Ovary (tissue), 9 donors: ENCODE measurements around the gene KCNK6. TPM values are rescaled to one million over a fixed set of nuclear protein-coding genes. Genes with fewer than 3 reads are reported as not detected.

Experiments
- DNase-seq, 5 donors: peaks; one replicate each; pipeline ENCODE4 v3.0.0-alpha.2; 2019 to 2020
- H3K27ac ChIP-seq, 2 donors: fragments of 200-600 bp; one replicate each; pipeline versions ENCODE4 v1.5.1 to v1.8.0; 2019 to 2022
- H3K27me3 ChIP-seq: fragments of 200-600 bp; one replicate; pipeline ENCODE4 v1.8.0; 2022
- H3K36me3 ChIP-seq: fragments of 200-600 bp; sonication (generic); one replicate; pipeline ENCODE4 v1.5.1; 2019
- H3K4me1 ChIP-seq: one replicate; pipeline ENCODE4 v1.8.1; 2013; ENCODE audit warnings: mild to moderate bottlenecking, moderate library complexity; ENCODE audit not compliant: insufficient read depth
- H3K4me3 ChIP-seq: fragments of 200-600 bp; sonication (generic); one replicate; pipeline ENCODE4 v1.5.1; 2017
- H3K9me3 ChIP-seq, 2 donors: fragments of 200-600 bp in 1 of 2; sonication (generic) in 1 of 2; one replicate each; pipeline versions ENCODE4 v1.5.1 to v1.8.1; 2013 to 2019; ENCODE audit warnings: mild to moderate bottlenecking in 1 of 2, moderate library complexity in 1 of 2
- EP300 ChIP-seq: sonication (generic); formaldehyde crosslinking; IDR thresholded peaks from one replicate; pipeline ENCODE4 v1.6.1; 2017; ENCODE audit warnings: antibody characterized with exemption
- POLR2A ChIP-seq: fragments of 450-650 bp; IDR thresholded peaks from one replicate; pipeline ENCODE4 v1.6.1; 2017; ENCODE audit warnings: antibody characterized with exemption, mild to moderate bottlenecking, moderate library complexity
- WGBS, 3 donors: extraction: QIAGEN DNeasy Blood & Tissue Kit in 1 of 3; methylation state at CpG; one replicate each; pipeline versions ENCODE4 v1.1.5 to v1.1.7; 2013 to 2017; 5-methylcytosine and 5-hydroxymethylcytosine counted together
- intact Hi-C, 4 donors: fragments of 100-400 bp; cut with DNase I; formaldehyde crosslinking; loops; one replicate each; pipeline versions ENCODE4 v1.11.0 to v1.15.1; 2022 to 2023
- polyA plus RNA-seq, 2 donors: library from polyadenylated mRNA; stranded (reverse); fragments of 200-250 nt in 1 of 2; fragments of 350-450 nt in 1 of 2; fragmentation: Illumina TruSeq in 1 of 2; extraction: RNeasy Lipid Tissue Mini Kit (QIAGEN cat#74804) in 1 of 2; gene quantifications; one replicate each; pipeline ENCODE4 v1.2.3, GENCODE V29; 2013 to 2014
- total RNA-seq, 7 donors: library from RNA; depleted of rRNA in 2 of 7; stranded (reverse); fragments of >200 nt in 2 of 7; fragmentation: NEBNext Ultra II Directional in 3 of 7; extraction: Animal tissue kit (Norgen Biotek cat#: 25700) in 3 of 7; gene quantifications; one replicate each; pipeline versions ENCODE4 v1.1.0 to v1.2.4, GENCODE V29; 2016 to 2023
- TF ChIP-seq, protein P1 (sequence below), 3 donors: fragments of 450-650 bp in 2 of 3; fragments of 200-600 bp in 1 of 3; IDR thresholded peaks; one replicate each; pipeline versions ENCODE4 v1.5.1 to v1.8.0; 2016 to 2022; ENCODE audit warnings: antibody characterized with exemption in 3 of 3, mild to moderate bottlenecking in 1 of 3
- donor health status: DM: no; HTN: no; CAD: no; lungs with moderate emphysema.
- donor health status: DM: no; HTN: no; CAD: no.
- donor health status: Bipolar disorder and iron deficiency.
- donor health status: DM: yes; HTN: yes; CAD: no.
- donor health status: DM: no; HTN: no; CAD: no.
- donor health status: DM: yes; HTN: yes; CAD: no.

KCNK6 gene
- total and polyA plus RNA-seq, 9 donors, result 6.0 to 30.1 (median 16.4) TPM

GRCh38 chr19:38350883-38351282 lies 31.2 kb downstream of the KCNK6 start:
- no peaks in the 10 kb centered on the region for H3K36me3 ChIP-seq
- no peak overlapping the region for H3K4me3 ChIP-seq
- H3K27me3 ChIP-seq, result no peaks in the 10 kb centered on the region
- 71 to 75% (median 71%) methylated on average over 3 of the region's 3 CpGs for WGBS, 3 donors
- TF ChIP-seq EP300 (no peak), POLR2A (no peak)
- TF ChIP-seq, protein P1, sequence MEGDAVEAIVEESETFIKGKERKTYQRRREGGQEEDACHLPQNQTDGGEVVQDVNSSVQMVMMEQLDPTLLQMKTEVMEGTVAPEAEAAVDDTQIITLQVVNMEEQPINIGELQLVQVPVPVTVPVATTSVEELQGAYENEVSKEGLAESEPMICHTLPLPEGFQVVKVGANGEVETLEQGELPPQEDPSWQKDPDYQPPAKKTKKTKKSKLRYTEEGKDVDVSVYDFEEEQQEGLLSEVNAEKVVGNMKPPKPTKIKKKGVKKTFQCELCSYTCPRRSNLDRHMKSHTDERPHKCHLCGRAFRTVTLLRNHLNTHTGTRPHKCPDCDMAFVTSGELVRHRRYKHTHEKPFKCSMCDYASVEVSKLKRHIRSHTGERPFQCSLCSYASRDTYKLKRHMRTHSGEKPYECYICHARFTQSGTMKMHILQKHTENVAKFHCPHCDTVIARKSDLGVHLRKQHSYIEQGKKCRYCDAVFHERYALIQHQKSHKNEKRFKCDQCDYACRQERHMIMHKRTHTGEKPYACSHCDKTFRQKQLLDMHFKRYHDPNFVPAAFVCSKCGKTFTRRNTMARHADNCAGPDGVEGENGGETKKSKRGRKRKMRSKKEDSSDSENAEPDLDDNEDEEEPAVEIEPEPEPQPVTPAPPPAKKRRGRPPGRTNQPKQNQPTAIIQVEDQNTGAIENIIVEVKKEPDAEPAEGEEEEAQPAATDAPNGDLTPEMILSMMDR (IDR thresholded peaks at IDR 0.05), result no peak
- intact Hi-C loops, result no loop called here
- no peak overlapping the region for H3K27ac ChIP-seq
- H3K4me1 ChIP-seq, result no peaks in the 10 kb centered on the region
- DNase-seq, result no peak
- H3K9me3 ChIP-seq, result no peaks in the 10 kb centered on the region

GRCh38 chr19:38351865-38352395 lies 32.3 kb downstream of the KCNK6 start:
- Histone ChIP-seq H3K9me3 (no peaks in the 10 kb centered on the region), H3K4me3 (no peak overlapping the region), H3K27me3 (no peaks in the 10 kb centered on the region), H3K4me1 (no peaks in the 10 kb centered on the region), H3K27ac (no peak overlapping the region), H3K36me3 (no peaks in the 10 kb centered on the region)
- TF ChIP-seq, protein P1 (IDR thresholded peaks at IDR 0.05), result no peak
- TF ChIP-seq POLR2A, result no peak
- no peak for DNase-seq
- 56 to 68% (median 56%) methylated on average over 9 of the region's 9 CpGs for WGBS, 3 donors
- intact Hi-C loops, result no loop called here

GRCh38 chr19:38352611-38353010 lies 33.0 kb downstream of the KCNK6 start:
- H3K27me3 ChIP-seq, result no peaks in the 10 kb centered on the region
- no peak overlapping the region for H3K4me3 ChIP-seq
- intact Hi-C loops, result no loop called here
- 53 to 60% (median 59%) methylated on average over 8 of the region's 8 CpGs for WGBS, 3 donors
- no peak for DNase-seq
- H3K4me1 ChIP-seq, result no peaks in the 10 kb centered on the region
- H3K36me3 ChIP-seq, result no peaks in the 10 kb centered on the region
- H3K9me3 ChIP-seq, result no peaks in the 10 kb centered on the region
- TF ChIP-seq EP300, result no peak
- TF ChIP-seq POLR2A, result no peak
- H3K27ac ChIP-seq, result no peak overlapping the region

DNA sequence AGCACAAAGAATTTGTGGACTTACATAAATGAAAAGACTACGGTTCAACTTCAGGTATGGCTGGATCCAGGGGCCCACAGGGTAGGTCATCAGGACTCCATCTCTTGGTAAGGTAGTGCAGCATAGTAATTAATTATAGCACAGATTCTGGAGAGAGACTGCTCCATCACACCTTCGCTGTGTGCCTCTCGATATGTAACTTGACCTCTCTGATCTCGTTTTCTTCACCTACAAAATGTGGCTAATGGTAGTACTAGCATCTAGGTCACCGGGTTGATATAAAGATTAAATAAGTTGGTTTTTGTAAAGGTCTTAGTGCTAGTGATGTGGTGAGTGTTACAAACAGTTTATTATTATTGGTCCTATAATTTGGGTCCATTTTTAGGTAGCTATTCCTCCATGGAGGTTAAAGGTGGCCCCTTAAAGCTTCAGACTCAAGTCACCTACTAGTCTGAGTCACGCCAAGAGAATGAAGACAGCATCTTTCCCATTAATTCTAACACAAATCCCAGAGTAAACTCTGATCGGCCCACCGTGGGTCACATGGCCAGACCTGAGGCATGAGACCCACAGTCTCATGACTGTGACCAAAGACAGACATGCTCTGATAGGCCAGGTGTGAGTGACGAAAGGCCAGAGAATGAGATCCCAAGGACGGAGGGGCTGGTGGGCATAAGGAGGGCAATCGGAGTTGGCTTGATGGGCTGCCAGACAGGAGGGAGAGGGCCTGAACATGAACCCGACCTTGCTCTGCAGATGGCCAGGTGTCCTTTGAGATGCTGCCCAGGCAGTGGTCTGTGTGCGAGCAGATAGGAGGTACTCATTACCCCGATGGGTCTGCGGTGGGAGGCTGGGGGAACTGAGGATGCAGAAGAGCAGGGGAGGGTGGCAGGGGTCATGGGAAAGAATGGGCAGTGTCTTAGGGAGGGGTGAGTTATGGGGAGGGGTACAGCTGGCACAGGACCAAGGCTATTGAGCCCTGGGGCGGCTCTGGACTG lies 36.4 kb downstream of the KCNK6 start:
- DNase-seq, result no peak
- TF ChIP-seq POLR2A, result no peak
- TF ChIP-seq, protein P1 (IDR thresholded peaks at IDR 0.05), result no peak
- no peak for TF ChIP-seq EP300
- Histone ChIP-seq H3K27me3 (no peaks in the 10 kb centered on the region), H3K36me3 (no peaks in the 10 kb centered on the region), H3K4me1 (no peaks in the 10 kb centered on the region), H3K4me3 (no peak overlapping the region), H3K9me3 (no peaks in the 10 kb centered on the region), H3K27ac (no peak overlapping the region)
- 67 to 75% (median 71%) methylated on average over 16 of the region's 16 CpGs for WGBS, 3 donors
- intact Hi-C loops, result no loop called here

GRCh38 chr19:38358071-38358470 lies 38.4 kb downstream of the KCNK6 start:
- no peaks in the 10 kb centered on the region for H3K27me3 ChIP-seq
- intact Hi-C loops, result no loop called here
- no peak for DNase-seq
- TF ChIP-seq POLR2A (no peak), EP300 (no peak)
- TF ChIP-seq, protein P1 (IDR thresholded peaks at IDR 0.05), result no peak
- H3K27ac ChIP-seq, result no peak overlapping the region
- H3K4me1 ChIP-seq, result peaks cover 3% of the 10 kb centered on the region
- no peaks in the 10 kb centered on the region for H3K9me3 ChIP-seq
- H3K36me3 ChIP-seq, result no peaks in the 10 kb centered on the region
- no peak overlapping the region for H3K4me3 ChIP-seq
- 26 to 46% (median 34%) methylated on average over 5 of the region's 5 CpGs for WGBS, 3 donors
